ENCODE data around the gene HAPSTR1.
"Not testable (repeated sequence)": the region's sequence is repeated elsewhere in the genome, so short reads cannot be mapped to it uniquely, and the experiment has no call there.

HAPSTR1 gene

GRCh38 chr16:9079430-9079812 is 12.0 kb upstream of the HAPSTR1 start:
- Histone ChIP-seq H3K4me1 (ENCODE audit: insufficient read depth, low read length) (peaks cover 13% of the 10 kb centered on the region), H3K27me3 (ENCODE audit: insufficient read depth, low read length, poor library complexity) (no peaks in the 10 kb centered on the region), H3K4me2 (ENCODE audit: insufficient read depth, low read length) (no peak overlapping the region), H4K20me1 (ENCODE audit: insufficient read depth, low read length) (no peaks in the 10 kb centered on the region), H3K27ac (ENCODE audit: low read length) (peak overlapping the region; percentile 53; the same call in 1 of the 2 replicates), H3K79me2 (ENCODE audit: insufficient read depth, low read length) (no peaks in the 10 kb centered on the region), H3K36me3 (ENCODE audit: insufficient read depth, low read length) (no peaks in the 10 kb centered on the region), H3K9ac (ENCODE audit: low read depth, low read length) (no peak overlapping the region), H3K9me3 (ENCODE audit: insufficient read depth, low read length, severe bottlenecking) (peaks cover 10% of the 10 kb centered on the region), H2AFZ (ENCODE audit: low read depth, low read length) (no peak overlapping the region), H3K4me3 (ENCODE audit: low read depth in 1 of 2, low read length in 2 of 2) (no peak overlapping the region)
- DNase-seq: no peak
- ATAC-seq (ENCODE audit: insufficient read depth, low read depth): no peak
- TF ChIP-seq EZH2 (IDR thresholded peaks at IDR 0.05; ENCODE audit: borderline replicate concordance, low read depth, low read length, severe bottlenecking) (no peak), CTCF (IDR thresholded peaks at IDR 0.05; ENCODE audit: borderline replicate concordance, extremely low read depth, low read length, poor library complexity, severe bottlenecking) (no peak)

- H3K79me2 ChIP-seq (ENCODE audit: insufficient read depth, low read length): no peaks in the 10 kb centered on the region
- H3K9ac ChIP-seq (ENCODE audit: low read depth, low read length): no peak overlapping the region
- H3K4me2 ChIP-seq (ENCODE audit: insufficient read depth, low read length): no peak overlapping the region
- H3K4me3 ChIP-seq (ENCODE audit: low read depth in 1 of 2, low read length in 2 of 2): no peak overlapping the region
- H4K20me1 ChIP-seq (ENCODE audit: insufficient read depth, low read length): no peaks in the 10 kb centered on the region
- TF ChIP-seq CTCF (IDR thresholded peaks at IDR 0.05; ENCODE audit: borderline replicate concordance, extremely low read depth, low read length, poor library complexity, severe bottlenecking) (no peak), EZH2 (IDR thresholded peaks at IDR 0.05; ENCODE audit: borderline replicate concordance, low read depth, low read length, severe bottlenecking) (no peak)
- H3K27me3 ChIP-seq (ENCODE audit: insufficient read depth, low read length, poor library complexity): no peaks in the 10 kb centered on the region
- peaks cover 13% of the 10 kb centered on the region for H3K4me1 ChIP-seq (ENCODE audit: insufficient read depth, low read length)
- peaks cover 10% of the 10 kb centered on the region for H3K9me3 ChIP-seq (ENCODE audit: insufficient read depth, low read length, severe bottlenecking)
- H3K27ac ChIP-seq (ENCODE audit: low read length): no peak overlapping the region
- no peak for DNase-seq
- H3K36me3 ChIP-seq (ENCODE audit: insufficient read depth, low read length): no peaks in the 10 kb centered on the region
- no peak for ATAC-seq (ENCODE audit: insufficient read depth, low read depth)
- peak overlapping the region; percentile 64 for H2AFZ ChIP-seq (ENCODE audit: low read depth, low read length)
Observed at GRCh38 chr16:9081158-9081557, 10.3 kb upstream of the HAPSTR1 start.

GRCh38 chr16:9081843-9082242 is 9.6 kb upstream of the HAPSTR1 start:
- DNase-seq: no peak
- no peak overlapping the region for H3K4me2 ChIP-seq (ENCODE audit: insufficient read depth, low read length)
- H4K20me1 ChIP-seq (ENCODE audit: insufficient read depth, low read length): no peaks in the 10 kb centered on the region
- TF ChIP-seq CTCF (IDR thresholded peaks at IDR 0.05; ENCODE audit: borderline replicate concordance, extremely low read depth, low read length, poor library complexity, severe bottlenecking) (no peak), EZH2 (IDR thresholded peaks at IDR 0.05; ENCODE audit: borderline replicate concordance, low read depth, low read length, severe bottlenecking) (no peak)
- H2AFZ ChIP-seq (ENCODE audit: low read depth, low read length): no peak overlapping the region
- H3K9me3 ChIP-seq (ENCODE audit: insufficient read depth, low read length, severe bottlenecking): peaks cover 10% of the 10 kb centered on the region
- H3K79me2 ChIP-seq (ENCODE audit: insufficient read depth, low read length): no peaks in the 10 kb centered on the region
- H3K4me1 ChIP-seq (ENCODE audit: insufficient read depth, low read length): peaks cover 13% of the 10 kb centered on the region
- no peak overlapping the region for H3K9ac ChIP-seq (ENCODE audit: low read depth, low read length)
- no peaks in the 10 kb centered on the region for H3K27me3 ChIP-seq (ENCODE audit: insufficient read depth, low read length, poor library complexity)
- no peak overlapping the region for H3K27ac ChIP-seq (ENCODE audit: low read length)
- ATAC-seq (ENCODE audit: insufficient read depth, low read depth): no peak
- no peaks in the 10 kb centered on the region for H3K36me3 ChIP-seq (ENCODE audit: insufficient read depth, low read length)
- no peak overlapping the region for H3K4me3 ChIP-seq (ENCODE audit: low read depth in 1 of 2, low read length in 2 of 2)

GRCh38 chr16:9082422-9082821 is 9.0 kb upstream of the HAPSTR1 start:
- Histone ChIP-seq H3K4me1 (ENCODE audit: insufficient read depth, low read length) (peaks cover 13% of the 10 kb centered on the region), H3K79me2 (ENCODE audit: insufficient read depth, low read length) (no peaks in the 10 kb centered on the region), H3K9me3 (ENCODE audit: insufficient read depth, low read length, severe bottlenecking) (peaks cover 10% of the 10 kb centered on the region), H3K27ac (ENCODE audit: low read length) (no peak overlapping the region), H3K27me3 (ENCODE audit: insufficient read depth, low read length, poor library complexity) (no peaks in the 10 kb centered on the region), H3K4me3 (ENCODE audit: low read depth in 1 of 2, low read length in 2 of 2) (no peak overlapping the region), H3K9ac (ENCODE audit: low read depth, low read length) (no peak overlapping the region), H2AFZ (ENCODE audit: low read depth, low read length) (no peak overlapping the region), H3K36me3 (ENCODE audit: insufficient read depth, low read length) (no peaks in the 10 kb centered on the region), H4K20me1 (ENCODE audit: insufficient read depth, low read length) (no peaks in the 10 kb centered on the region), H3K4me2 (ENCODE audit: insufficient read depth, low read length) (no peak overlapping the region)
- ATAC-seq (ENCODE audit: insufficient read depth, low read depth) (no peak), DNase-seq (no peak)
- TF ChIP-seq CTCF (IDR thresholded peaks at IDR 0.05; ENCODE audit: borderline replicate concordance, extremely low read depth, low read length, poor library complexity, severe bottlenecking) (no peak), EZH2 (IDR thresholded peaks at IDR 0.05; ENCODE audit: borderline replicate concordance, low read depth, low read length, severe bottlenecking) (no peak)

GRCh38 chr16:9087733-9088132 is 3.7 kb upstream of the HAPSTR1 start:
- not testable (repeated sequence) for H3K9ac ChIP-seq (ENCODE audit: low read depth, low read length); ATAC-seq (ENCODE audit: insufficient read depth, low read depth); H3K4me2 ChIP-seq (ENCODE audit: insufficient read depth, low read length); H4K20me1 ChIP-seq (ENCODE audit: insufficient read depth, low read length); H3K27ac ChIP-seq (ENCODE audit: low read length); DNase-seq; H3K9me3 ChIP-seq (ENCODE audit: insufficient read depth, low read length, severe bottlenecking); H3K27me3 ChIP-seq (ENCODE audit: insufficient read depth, low read length, poor library complexity); H2AFZ ChIP-seq (ENCODE audit: low read depth, low read length); H3K36me3 ChIP-seq (ENCODE audit: insufficient read depth, low read length); H3K4me3 ChIP-seq (ENCODE audit: low read depth in 1 of 2, low read length in 2 of 2)
- H3K4me1 ChIP-seq (ENCODE audit: insufficient read depth, low read length): peaks cover 11% of the 10 kb centered on the region
- H3K79me2 ChIP-seq (ENCODE audit: insufficient read depth, low read length): peaks cover 22% of the 10 kb centered on the region
